ENCODE results near the gene CHL1. TPM values are rescaled to one million over a fixed set of nuclear protein-coding genes. Genes with fewer than 3 reads are reported as not detected.

Gene CHL1
- total and polyA plus RNA-seq, 4 donors = 0.08 to 11.7 (median 7.0) TPM; not detected in 1

- ATAC-seq (ENCODE audit: low FRiP score) (no peak), DNase-seq (no peak)
- no peaks in the 10 kb centered on the region for H3K4me1 ChIP-seq (ENCODE audit: control insufficient read depth in 1 of 2, insufficient read depth in 2 of 2, low read length in 2 of 2)
- no peaks in the 10 kb centered on the region for H3K27me3 ChIP-seq (ENCODE audit: control insufficient read depth in 1 of 2, insufficient read depth in 2 of 2, low read length in 1 of 2)
- no peaks in the 10 kb centered on the region for H3K36me3 ChIP-seq (ENCODE audit: control insufficient read depth in 1 of 2, insufficient read depth in 2 of 2, low read length in 1 of 2)
- H3K9me3 ChIP-seq (ENCODE audit: control insufficient read depth, low read length) = no peaks in the 10 kb centered on the region
- no peak overlapping the region for H3K27ac ChIP-seq (ENCODE audit: low read depth in 1 of 2, low read length in 2 of 2)
- intact Hi-C loops (cut with DNase I) = no loop called here
- WGBS, 2 donors = 12 to 25% methylated on average over 4 of the region's 4 CpGs
- H3K4me3 ChIP-seq (ENCODE audit: low read length in 2 of 2) = no peak overlapping the region
These were observed 66.8 kb downstream of the CHL1 start for GRCh38 chr3:263393-263792.

- no peaks in the 10 kb centered on the region for H3K4me1 ChIP-seq (ENCODE audit: control insufficient read depth in 1 of 2, insufficient read depth in 2 of 2, low read length in 2 of 2)
- no peak overlapping the region for H3K27ac ChIP-seq (ENCODE audit: low read depth in 1 of 2, low read length in 2 of 2)
- DNase-seq = no peak
- no peaks in the 10 kb centered on the region for H3K9me3 ChIP-seq (ENCODE audit: control insufficient read depth, low read length)
- no peaks in the 10 kb centered on the region for H3K27me3 ChIP-seq (ENCODE audit: control insufficient read depth in 1 of 2, insufficient read depth in 2 of 2, low read length in 1 of 2)
- H3K36me3 ChIP-seq (ENCODE audit: control insufficient read depth in 1 of 2, insufficient read depth in 2 of 2, low read length in 1 of 2) = no peaks in the 10 kb centered on the region
- no peak for ATAC-seq (ENCODE audit: low FRiP score)
- H3K4me3 ChIP-seq (ENCODE audit: low read length in 2 of 2) = no peak overlapping the region
- intact Hi-C loops (cut with DNase I) = no loop called here
- whole genome bisulfite sequencing, 2 donors = 67 to 68% methylated on average over 9 of the region's 9 CpGs
These were observed 68.0 kb downstream of the CHL1 start for GRCh38 chr3:264394-265156.

GRCh38 chr3:267101-267500 is 70.5 kb downstream of the CHL1 start:
- WGBS, 2 donors = 88 to 95% methylated on average over 1 of the region's 1 CpG
- Histone ChIP-seq H3K4me1 (ENCODE audit: control insufficient read depth in 1 of 2, insufficient read depth in 2 of 2, low read length in 2 of 2) (no peaks in the 10 kb centered on the region), H3K27me3 (ENCODE audit: control insufficient read depth in 1 of 2, insufficient read depth in 2 of 2, low read length in 1 of 2) (no peaks in the 10 kb centered on the region), H3K27ac (ENCODE audit: low read depth in 1 of 2, low read length in 2 of 2) (no peak overlapping the region), H3K4me3 (ENCODE audit: low read length in 2 of 2) (no peak overlapping the region), H3K36me3 (ENCODE audit: control insufficient read depth in 1 of 2, insufficient read depth in 2 of 2, low read length in 1 of 2) (no peaks in the 10 kb centered on the region), H3K9me3 (ENCODE audit: control insufficient read depth, low read length) (no peaks in the 10 kb centered on the region)
- intact Hi-C loops (cut with DNase I) = no loop called here
- DNase-seq (no peak), ATAC-seq (ENCODE audit: low FRiP score) (no peak)

GRCh38 chr3:270688-271087 is 74.1 kb downstream of the CHL1 start:
- Histone ChIP-seq H3K4me3 (ENCODE audit: low read length in 2 of 2) (no peak overlapping the region), H3K9me3 (ENCODE audit: control insufficient read depth, low read length) (no peaks in the 10 kb centered on the region), H3K27me3 (ENCODE audit: control insufficient read depth in 1 of 2, insufficient read depth in 2 of 2, low read length in 1 of 2) (no peaks in the 10 kb centered on the region), H3K27ac (ENCODE audit: low read depth in 1 of 2, low read length in 2 of 2) (no peak overlapping the region), H3K36me3 (ENCODE audit: control insufficient read depth in 1 of 2, insufficient read depth in 2 of 2, low read length in 1 of 2) (no peaks in the 10 kb centered on the region), H3K4me1 (ENCODE audit: control insufficient read depth in 1 of 2, insufficient read depth in 2 of 2, low read length in 2 of 2) (no peaks in the 10 kb centered on the region)
- 55 to 63% methylated on average over 2 of the region's 2 CpGs for WGBS, 2 donors
- intact Hi-C loops (cut with DNase I) = no loop called here
- ATAC-seq (ENCODE audit: low FRiP score) (no peak), DNase-seq (no peak)

GRCh38 chr3:274927-275326 is 78.4 kb downstream of the CHL1 start:
- no peaks in the 10 kb centered on the region for H3K36me3 ChIP-seq (ENCODE audit: control insufficient read depth in 1 of 2, insufficient read depth in 2 of 2, low read length in 1 of 2)
- no peak overlapping the region for H3K4me3 ChIP-seq (ENCODE audit: low read length in 2 of 2)
- H3K9me3 ChIP-seq (ENCODE audit: control insufficient read depth, low read length) = no peaks in the 10 kb centered on the region
- 63 to 76% methylated on average over 2 of the region's 2 CpGs for WGBS, 2 donors
- no peaks in the 10 kb centered on the region for H3K27me3 ChIP-seq (ENCODE audit: control insufficient read depth in 1 of 2, insufficient read depth in 2 of 2, low read length in 1 of 2)
- H3K27ac ChIP-seq (ENCODE audit: low read depth in 1 of 2, low read length in 2 of 2) = no peak overlapping the region
- H3K4me1 ChIP-seq (ENCODE audit: control insufficient read depth in 1 of 2, insufficient read depth in 2 of 2, low read length in 2 of 2) = no peaks in the 10 kb centered on the region
- intact Hi-C loops (cut with DNase I) = no loop called here
- DNase-seq (no peak), ATAC-seq (ENCODE audit: low FRiP score) (no peak)

GRCh38 chr3:277873-278272 is 81.3 kb downstream of the CHL1 start:
- Histone ChIP-seq H3K9me3 (ENCODE audit: control insufficient read depth, low read length) (no peaks in the 10 kb centered on the region), H3K36me3 (ENCODE audit: control insufficient read depth in 1 of 2, insufficient read depth in 2 of 2, low read length in 1 of 2) (no peaks in the 10 kb centered on the region), H3K27ac (ENCODE audit: low read depth in 1 of 2, low read length in 2 of 2) (no peak overlapping the region), H3K4me3 (ENCODE audit: low read length in 2 of 2) (no peak overlapping the region), H3K27me3 (ENCODE audit: control insufficient read depth in 1 of 2, insufficient read depth in 2 of 2, low read length in 1 of 2) (no peaks in the 10 kb centered on the region), H3K4me1 (ENCODE audit: control insufficient read depth in 1 of 2, insufficient read depth in 2 of 2, low read length in 2 of 2) (no peaks in the 10 kb centered on the region)
- whole genome bisulfite sequencing, 2 donors = 41 to 46% methylated on average over 1 of the region's 1 CpG
- intact Hi-C loops (cut with DNase I) = no loop called here
- DNase-seq (no peak), ATAC-seq (ENCODE audit: low FRiP score) (no peak)

- WGBS, 2 donors = 69 to 72% methylated on average over 12 of the region's 12 CpGs
These were observed 81.9 kb downstream of the CHL1 start for GRCh38 chr3:278300-279064.

GRCh38 chr3:279325-279724 is 82.8 kb downstream of the CHL1 start:
- Histone ChIP-seq H3K36me3 (ENCODE audit: control insufficient read depth in 1 of 2, insufficient read depth in 2 of 2, low read length in 1 of 2) (no peaks in the 10 kb centered on the region), H3K9me3 (ENCODE audit: control insufficient read depth, low read length) (no peaks in the 10 kb centered on the region), H3K4me3 (ENCODE audit: low read length in 2 of 2) (no peak overlapping the region), H3K27ac (ENCODE audit: low read depth in 1 of 2, low read length in 2 of 2) (no peak overlapping the region), H3K27me3 (ENCODE audit: control insufficient read depth in 1 of 2, insufficient read depth in 2 of 2, low read length in 1 of 2) (no peaks in the 10 kb centered on the region), H3K4me1 (ENCODE audit: control insufficient read depth in 1 of 2, insufficient read depth in 2 of 2, low read length in 2 of 2) (no peaks in the 10 kb centered on the region)
- intact Hi-C loops (cut with DNase I) = no loop called here
- DNase-seq = no peak
- ATAC-seq (ENCODE audit: low FRiP score) = no peak
- WGBS, 2 donors = 41 to 47% methylated on average over 1 of the region's 1 CpG

More at GRCh38 chr3:278300-279064, 81.9 kb downstream of the CHL1 start:
- intact Hi-C loops (cut with DNase I) = no loop called here
- Histone ChIP-seq H3K27me3 (ENCODE audit: control insufficient read depth in 1 of 2, insufficient read depth in 2 of 2, low read length in 1 of 2) (no peaks in the 10 kb centered on the region), H3K9me3 (ENCODE audit: control insufficient read depth, low read length) (no peaks in the 10 kb centered on the region), H3K4me1 (ENCODE audit: control insufficient read depth in 1 of 2, insufficient read depth in 2 of 2, low read length in 2 of 2) (no peaks in the 10 kb centered on the region), H3K36me3 (ENCODE audit: control insufficient read depth in 1 of 2, insufficient read depth in 2 of 2, low read length in 1 of 2) (no peaks in the 10 kb centered on the region), H3K4me3 (ENCODE audit: low read length in 2 of 2) (no peak overlapping the region), H3K27ac (ENCODE audit: low read depth in 1 of 2, low read length in 2 of 2) (no peak overlapping the region)
- ATAC-seq (ENCODE audit: low FRiP score) = no peak
- no peak for DNase-seq

GRCh38 chr3:280681-281080 is 84.1 kb downstream of the CHL1 start:
- 42 to 57% methylated on average over 2 of the region's 2 CpGs for WGBS, 2 donors
- no peak for ATAC-seq (ENCODE audit: low FRiP score)
- Histone ChIP-seq H3K4me1 (ENCODE audit: control insufficient read depth in 1 of 2, insufficient read depth in 2 of 2, low read length in 2 of 2) (no peaks in the 10 kb centered on the region), H3K36me3 (ENCODE audit: control insufficient read depth in 1 of 2, insufficient read depth in 2 of 2, low read length in 1 of 2) (no peaks in the 10 kb centered on the region), H3K27ac (ENCODE audit: low read depth in 1 of 2, low read length in 2 of 2) (no peak overlapping the region), H3K9me3 (ENCODE audit: control insufficient read depth, low read length) (no peaks in the 10 kb centered on the region), H3K4me3 (ENCODE audit: low read length in 2 of 2) (no peak overlapping the region), H3K27me3 (ENCODE audit: control insufficient read depth in 1 of 2, insufficient read depth in 2 of 2, low read length in 1 of 2) (no peaks in the 10 kb centered on the region)
- DNase-seq = no peak
- intact Hi-C loops (cut with DNase I) = no loop called here
